GM12891 (cell line): Measurements from ENCODE around the gene RNLS.
A peak's percentile ranks its signal among the peaks of the same experiment; 100 is the strongest.

ENCODE experiments used
- POLR2A ChIP-seq: IDR thresholded peaks from 2 replicates; pipeline ENCODE4 v1.6.1; 2011; ENCODE audit warnings: low read depth, low read length, control low read depth
- POLR2AphosphoS5 ChIP-seq: IDR thresholded peaks from 2 replicates; pipeline ENCODE4 v1.6.1; 2011; ENCODE audit warnings: low read depth, low read length, control low read depth
- SPI1 ChIP-seq: IDR thresholded peaks from 2 replicates; pipeline ENCODE4 v1.6.1; 2011; ENCODE audit warnings: low read depth, low read length, control low read depth
- TAF1 ChIP-seq: IDR thresholded peaks from 2 replicates; pipeline ENCODE4 v1.6.1; 2011; ENCODE audit warnings: low read depth, low read length, control low read depth

DNA sequence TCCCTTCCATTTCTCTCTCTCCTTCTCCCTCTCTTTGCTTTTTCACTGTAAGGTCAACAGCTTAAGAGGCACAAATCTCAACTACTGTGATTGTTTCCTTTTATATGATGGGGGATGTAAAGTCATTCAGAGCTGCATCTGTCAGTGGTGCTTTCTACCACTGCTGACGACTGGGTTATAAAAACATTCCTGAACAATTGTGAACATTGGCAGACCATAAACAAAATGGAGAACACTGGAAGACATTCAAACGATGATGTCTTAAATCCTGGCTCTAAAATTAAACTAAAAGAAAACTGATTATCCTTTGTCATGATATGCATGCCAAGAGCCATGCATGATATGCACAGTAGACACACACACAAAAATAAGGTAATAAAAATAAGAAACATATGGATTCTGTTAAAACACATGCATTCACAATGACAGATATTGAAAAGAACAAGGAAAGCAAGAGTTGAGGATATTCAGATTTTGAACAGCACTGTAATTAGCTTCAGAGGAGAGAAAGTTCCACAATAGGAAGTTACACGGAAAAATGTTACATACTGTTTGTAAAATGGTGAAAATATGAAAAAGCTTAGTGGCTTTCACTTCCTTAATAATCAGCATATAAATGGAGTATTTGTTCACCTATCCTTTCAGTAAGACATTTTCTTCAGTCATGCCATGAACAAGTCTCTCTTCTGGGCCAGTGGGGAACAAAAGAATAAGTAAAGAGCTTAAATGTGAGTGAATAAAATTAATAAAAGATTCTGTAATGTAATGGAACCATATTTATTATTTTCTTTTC, 89.2 kb downstream of the RNLS start:
- TF ChIP-seq TAF1 (no peak), POLR2AphosphoS5 (no peak), SPI1 (peak; percentile 89), POLR2A (no peak; the same call in 1 of the 2 replicates)
